Suppressor macrophage treated with lipopolysaccharide for 4 hours (primary cell): Measurements from ENCODE around the gene RGS9BP.
"Not testable (repeated sequence)": the region's sequence is repeated elsewhere in the genome, so short reads cannot be mapped to it uniquely, and the experiment has no call there.

Source experiments
- DNase-seq: peaks from one replicate; pipeline ENCODE4 v3.0.0-alpha.2; 2020

Gene RGS9BP

DNA sequence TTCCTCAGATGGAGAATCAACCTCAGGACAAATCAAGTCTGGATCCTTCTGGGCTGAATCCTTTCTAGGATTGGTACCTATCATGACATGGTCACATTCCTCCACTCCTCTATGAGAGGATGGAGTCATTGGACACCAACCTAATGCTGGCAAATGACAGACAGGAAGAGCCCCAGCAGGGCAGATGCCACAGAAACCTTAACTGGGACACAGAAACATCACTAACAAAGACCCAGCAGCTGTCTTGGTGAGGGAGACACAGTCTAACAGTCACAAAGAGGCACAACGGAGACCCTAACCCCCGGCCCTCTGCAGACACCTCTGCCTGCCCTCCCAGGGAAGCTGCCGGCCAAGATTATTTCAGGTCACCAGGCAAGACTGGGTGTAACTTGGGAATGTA, 2.8 kb upstream of the RGS9BP start:
- no peak for DNase-seq

DNA sequence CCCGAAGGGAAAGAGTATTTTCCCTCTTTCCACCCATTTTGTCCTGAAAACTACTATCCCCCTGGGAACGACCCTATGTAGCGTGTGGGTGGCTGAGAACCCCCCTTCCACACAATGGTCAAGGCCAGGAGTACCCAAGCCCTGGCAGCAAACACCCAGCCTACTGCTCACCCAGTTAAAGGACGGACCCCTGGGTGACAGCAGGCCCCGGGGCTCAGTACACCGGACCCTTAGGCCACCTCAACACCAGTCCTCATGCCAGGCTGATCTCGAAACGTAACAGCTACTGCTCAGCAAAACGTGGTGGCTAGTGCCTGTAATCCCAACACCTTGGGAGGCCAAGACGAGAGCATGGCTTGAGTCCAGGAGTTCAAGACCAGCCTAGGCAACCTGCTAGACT, 2.1 kb upstream of the RGS9BP start:
- no peak for DNase-seq

DNA sequence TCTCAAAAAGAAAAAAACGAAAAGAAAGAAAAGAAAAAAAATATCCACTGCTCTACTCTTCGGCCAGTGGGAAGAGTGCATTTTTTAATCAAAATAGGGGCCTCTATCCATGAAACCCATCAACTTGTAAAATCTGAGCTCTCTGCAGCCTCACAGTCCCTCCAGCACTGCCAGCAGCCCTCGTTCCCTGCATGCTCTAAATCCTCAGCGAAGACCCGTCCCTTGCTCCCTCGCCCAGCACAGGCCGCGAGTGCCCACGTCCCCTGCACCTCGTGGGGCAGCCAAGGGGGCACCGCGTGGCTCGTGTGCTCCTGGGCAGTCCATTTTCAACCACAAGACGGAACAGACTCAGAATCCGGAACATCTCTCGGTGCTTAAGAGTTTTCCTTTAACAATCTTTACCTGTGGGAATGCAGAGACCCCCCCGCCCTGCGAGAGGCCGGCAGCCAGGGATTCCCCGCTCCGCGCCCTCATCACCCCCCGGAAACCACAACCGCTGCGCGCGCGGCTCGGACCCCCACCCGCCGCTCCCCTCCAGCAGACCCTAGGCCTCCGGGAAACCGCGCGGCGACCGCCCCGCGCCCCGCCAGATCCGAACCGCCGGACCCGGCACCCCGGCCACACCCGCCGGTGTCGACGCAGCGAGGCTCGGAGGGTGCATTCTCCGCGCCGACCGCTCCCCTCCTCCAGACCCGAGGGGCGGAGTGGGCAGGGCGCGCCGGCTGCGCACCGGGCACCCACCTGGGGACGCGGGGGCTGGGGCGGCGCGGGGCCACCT, 1.3 kb upstream of the RGS9BP start:
- DNase-seq = peak; percentile 28

DNA sequence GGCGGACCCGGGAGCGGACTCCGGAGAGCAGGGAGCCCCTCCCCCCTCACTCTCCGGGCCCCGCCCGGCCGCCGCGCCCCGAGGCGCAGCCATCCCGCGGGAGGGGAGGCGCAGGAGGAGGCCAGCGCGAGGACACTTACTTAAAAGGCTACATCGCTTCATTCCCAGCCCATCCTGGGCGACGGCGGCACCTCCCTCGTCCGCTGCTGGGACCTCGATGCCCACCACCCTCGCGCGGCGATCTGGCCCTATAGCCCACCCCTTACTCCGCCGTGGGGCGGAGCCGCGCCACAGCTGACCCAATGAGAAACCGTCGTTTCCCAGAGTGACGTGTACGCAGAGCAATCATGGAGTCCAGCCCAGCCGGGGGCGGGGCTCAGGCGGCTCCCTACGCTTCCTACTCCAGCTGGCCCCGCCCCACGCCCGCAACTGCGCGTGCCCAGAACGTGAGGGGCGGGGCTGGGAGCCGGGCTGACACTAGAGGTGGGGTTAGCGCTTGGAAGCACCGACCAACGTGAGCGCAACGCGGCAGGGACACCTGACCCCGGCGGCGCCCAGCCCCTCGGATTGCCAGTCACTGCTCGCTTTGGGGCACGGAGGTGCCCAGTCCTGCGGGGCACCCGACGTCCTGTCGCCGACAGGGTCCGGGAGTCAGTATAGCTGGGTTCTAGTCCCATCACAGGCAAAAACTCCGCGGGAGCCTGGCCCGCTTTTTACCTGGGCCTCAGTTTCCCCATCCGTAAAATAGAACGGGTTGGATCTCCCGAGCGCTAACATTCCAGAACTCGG, 523 bp upstream of the RGS9BP start, which contains the start of gene ANKRD27:
Gene ANKRD27, minus strand, starts transcription at position 250 of the 789 bp plus-strand sequence. CDS start 16,165 bp downstream, outside the sequence.
- DNase-seq = peak; percentile 100

DNA sequence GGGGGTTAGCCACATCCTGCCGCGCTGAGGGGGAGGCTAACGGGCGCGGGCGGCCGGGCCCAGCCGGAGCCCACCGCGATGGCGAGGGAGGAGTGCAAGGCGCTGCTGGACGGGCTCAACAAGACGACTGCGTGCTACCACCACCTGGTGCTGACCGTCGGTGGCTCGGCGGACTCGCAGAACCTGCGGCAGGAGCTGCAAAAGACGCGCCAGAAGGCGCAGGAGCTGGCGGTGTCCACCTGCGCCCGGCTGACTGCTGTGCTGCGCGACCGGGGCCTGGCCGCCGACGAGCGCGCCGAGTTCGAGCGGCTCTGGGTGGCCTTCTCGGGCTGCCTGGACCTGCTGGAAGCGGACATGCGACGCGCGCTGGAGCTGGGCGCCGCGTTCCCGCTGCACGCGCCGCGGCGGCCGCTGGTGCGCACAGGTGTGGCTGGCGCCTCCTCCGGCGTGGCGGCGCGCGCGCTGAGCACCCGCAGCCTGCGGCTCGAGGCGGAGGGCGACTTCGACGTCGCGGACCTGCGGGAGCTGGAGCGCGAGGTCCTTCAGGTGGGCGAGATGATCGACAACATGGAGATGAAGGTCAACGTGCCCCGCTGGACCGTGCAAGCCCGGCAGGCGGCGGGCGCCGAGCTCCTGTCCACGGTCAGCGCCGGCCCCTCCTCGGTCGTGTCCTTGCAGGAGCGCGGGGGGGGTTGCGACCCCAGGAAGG, 692 bp downstream of the RGS9BP start:
- DNase-seq = no peak

- DNase-seq = no peak
Observed at GRCh38 chr19:32676895-32677359, 1.3 kb downstream of the RGS9BP start.

DNA sequence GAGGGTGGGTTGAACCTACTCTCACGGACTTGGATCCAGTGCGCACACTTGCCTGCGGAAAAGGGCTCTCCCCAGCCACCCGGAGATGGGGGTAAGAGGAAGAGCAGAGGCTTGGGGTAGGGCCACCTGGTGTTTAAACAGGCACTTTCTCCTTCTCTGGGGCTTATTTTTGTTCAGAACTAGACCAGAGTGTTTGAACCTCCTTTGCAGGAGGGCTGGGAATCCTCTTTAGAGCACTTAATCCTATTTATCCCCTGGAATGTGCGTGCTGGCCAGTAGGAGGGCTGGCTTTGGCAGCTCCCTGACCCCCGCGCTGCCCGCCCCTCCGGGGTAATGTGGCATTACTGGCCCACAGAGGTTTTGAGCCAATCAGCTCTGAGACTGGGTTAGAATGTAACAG, 2.0 kb downstream of the RGS9BP start:
- DNase-seq = no peak

DNA sequence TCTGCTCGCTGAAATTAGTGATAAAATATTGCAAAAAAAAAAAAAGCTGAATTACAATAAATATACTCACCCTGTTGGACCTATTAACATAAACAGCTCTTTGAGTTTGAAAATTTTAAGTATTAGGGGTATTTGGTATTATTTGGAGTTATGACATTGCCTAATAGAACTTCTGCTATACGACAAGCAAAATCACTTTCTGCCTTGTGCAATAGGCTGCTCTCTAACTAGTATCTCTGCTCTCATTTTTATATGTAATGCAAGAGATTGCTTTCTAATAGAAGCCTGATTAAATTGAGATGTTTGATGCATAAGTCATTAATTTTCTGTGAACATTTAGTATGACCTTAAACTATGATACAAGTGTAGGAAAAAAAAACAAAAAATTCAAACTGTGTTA, 5.3 kb downstream of the RGS9BP start:
- DNase-seq = peak; percentile 12

GRCh38 chr19:32682317-32682716, 6.7 kb downstream of the RGS9BP start:
- DNase-seq = no peak

GRCh38 chr19:32686847-32687475, 11.3 kb downstream of the RGS9BP start:
- no peak for DNase-seq

GRCh38 chr19:32687681-32688080, 12.0 kb downstream of the RGS9BP start:
- DNase-seq = no peak

GRCh38 chr19:32688311-32688710, 12.7 kb downstream of the RGS9BP start:
- peak; percentile 54 for DNase-seq

DNA sequence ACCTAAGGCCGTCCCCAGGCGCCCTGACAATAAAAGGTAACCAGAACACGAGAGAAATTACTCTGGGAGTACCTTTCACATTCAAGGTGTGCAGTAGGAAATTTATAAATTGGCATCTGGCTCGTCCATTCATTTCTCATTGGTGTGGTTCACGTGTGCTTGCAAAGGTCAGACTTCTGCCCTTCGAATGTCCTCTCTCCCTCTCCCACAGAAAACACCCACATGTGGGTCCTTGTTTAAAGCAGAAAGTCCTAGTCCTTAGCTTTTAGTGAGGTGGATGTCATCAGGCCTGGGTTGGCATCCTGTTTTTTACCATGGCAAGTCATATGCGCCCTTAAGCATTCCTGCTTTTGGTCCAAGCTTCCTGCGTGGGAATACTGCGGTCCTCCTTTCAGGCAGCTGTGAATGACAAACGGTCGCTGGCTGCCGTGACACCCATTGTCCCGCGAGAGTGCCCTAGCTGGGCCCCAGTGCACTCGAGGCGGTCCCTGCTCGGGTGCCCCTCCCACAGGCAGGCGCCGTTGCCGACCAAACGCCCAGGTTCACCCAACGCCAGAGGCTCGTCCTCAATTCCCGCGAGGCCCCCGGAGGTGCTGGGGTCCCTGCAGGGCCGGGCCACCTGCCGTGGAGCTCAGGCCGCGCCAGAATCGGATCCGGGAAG, 15.8 kb downstream of the RGS9BP start, which contains the start of gene NUDT19:
Gene NUDT19, plus strand, starts transcription at position 531 of the 661 bp plus-strand sequence. CDS start 140 bp downstream, outside the sequence.
- DNase-seq = peak; percentile 81

DNA sequence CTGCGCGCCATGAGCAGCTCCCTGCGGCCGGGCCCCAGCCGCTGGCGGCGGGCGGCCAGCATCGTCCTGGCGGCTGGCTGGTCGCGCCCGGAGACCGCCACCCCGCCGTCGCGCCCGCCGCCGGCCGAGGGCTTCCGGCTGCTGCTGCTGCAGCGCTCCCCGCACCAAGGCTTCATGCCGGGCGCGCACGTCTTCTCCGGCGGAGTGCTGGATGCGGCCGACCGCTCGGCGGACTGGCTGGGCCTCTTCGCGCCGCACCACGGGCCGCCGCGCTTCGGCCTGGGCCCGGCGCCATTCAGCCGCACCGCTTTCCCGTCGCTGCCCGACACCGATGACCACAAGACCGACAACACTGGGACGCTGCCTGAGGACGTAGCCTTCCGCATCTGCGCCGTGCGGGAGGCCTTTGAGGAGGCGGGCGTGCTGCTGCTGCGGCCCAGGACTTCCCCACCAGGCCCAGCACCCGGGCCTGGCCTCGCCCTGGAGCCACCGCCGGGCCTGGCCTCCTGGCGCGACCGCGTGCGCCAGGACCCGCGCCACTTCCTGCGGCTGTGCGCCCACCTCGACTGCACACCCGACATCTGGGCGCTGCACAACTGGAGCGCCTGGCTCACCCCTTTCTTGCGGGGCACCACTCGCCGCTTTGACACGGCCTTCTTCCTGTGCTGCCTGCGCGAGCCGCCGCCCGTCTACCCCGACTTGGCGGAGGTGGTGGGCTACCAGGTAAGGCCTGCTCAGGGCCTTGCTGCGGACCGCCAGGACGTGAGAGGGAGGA, 16.5 kb downstream of the RGS9BP start:
- peak; percentile 88 for DNase-seq

GRCh38 chr19:32692727-32693061, 17.0 kb downstream of the RGS9BP start:
- no peak for DNase-seq

DNA sequence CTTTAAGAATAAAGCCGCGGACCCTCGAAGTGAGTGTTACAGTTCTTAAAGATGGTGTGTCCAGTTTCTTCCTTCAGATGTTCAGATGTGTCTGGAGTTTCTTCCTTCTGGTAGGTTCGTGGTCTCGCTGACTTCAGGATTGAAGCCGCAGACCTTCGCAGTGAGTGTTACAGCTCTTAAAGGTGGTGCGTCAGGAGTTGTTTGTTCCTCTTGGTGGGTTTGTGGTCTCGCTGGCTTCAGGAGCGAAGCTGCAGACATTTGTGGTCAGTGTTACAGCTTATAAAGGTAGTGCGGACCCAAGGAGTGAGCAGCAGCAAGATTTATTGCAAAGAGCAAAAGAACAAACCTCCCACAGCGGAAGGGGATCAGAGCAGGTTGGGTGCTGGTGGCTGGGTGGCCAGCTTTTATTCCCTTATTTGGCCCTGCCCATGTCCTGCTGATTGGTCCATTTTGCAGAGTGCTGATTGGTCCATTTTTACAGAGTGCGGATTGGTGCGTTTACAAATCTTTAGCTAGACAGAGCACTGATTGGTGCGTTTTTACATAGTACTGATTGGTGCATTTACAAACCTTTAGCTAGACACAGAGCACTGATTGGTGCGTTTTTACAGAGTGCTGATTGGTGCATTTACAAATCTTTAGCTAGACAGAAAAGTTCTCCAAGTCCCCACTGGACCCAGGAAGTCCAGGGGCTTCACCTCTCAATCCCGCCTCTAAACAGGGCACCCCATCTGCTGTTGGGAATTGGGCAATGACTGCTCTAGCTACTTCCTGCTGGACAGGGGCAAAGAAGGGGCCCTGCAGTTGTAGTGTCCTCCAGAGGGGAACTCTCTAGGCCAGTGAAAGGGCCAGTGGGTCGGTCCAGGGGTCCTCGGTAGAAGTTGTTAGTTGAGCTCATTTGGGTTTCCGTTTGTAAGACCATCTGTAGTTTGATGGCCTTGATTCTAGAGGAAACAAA, 17.8 kb downstream of the RGS9BP start:
- DNase-seq = peak; percentile 30

- DNase-seq = not testable (repeated sequence)
Observed at GRCh38 chr19:32694316-32694715, 18.7 kb downstream of the RGS9BP start.

DNA sequence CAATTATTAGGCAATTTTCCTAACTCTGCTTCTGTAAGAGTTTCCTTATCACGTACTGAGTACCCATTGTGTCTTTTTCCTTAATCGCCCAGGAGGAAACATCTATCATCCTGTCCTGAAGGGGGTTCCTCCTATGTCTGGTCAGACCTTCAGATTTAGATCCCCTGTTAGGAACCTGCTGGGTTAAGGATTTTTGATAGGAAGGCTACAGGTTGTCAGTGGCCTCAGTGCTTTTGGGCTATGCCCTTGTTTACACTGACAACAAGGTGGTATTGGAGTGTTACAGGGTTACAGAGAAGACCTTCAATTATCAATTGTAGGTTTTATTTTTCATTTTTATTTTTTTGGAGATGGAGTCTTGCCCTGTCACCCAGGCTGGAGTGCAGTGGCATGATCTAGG, 19.2 kb downstream of the RGS9BP start:
- not testable (repeated sequence) for DNase-seq

DNA sequence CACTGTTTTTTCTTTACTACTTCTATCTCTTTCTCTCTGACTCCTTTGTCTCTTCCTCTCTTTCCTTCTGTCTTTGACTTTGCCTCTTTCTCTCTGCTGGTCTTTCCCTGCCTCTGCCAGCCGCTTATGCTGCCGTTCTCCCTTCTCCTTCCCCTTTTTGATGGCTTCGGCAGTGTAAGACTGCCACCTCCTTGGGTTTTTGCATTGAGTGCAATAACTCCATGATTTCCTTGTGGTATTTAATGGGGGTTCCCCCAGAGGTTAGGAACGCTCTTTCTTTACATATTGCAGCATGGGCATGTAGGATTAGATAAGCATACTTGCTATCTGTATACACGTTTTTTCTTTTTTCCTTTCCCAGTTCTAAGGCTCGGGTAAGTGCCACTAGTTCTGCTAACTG, 19.9 kb downstream of the RGS9BP start:
- DNase-seq = peak; percentile 79

- DNase-seq = peak; percentile 77
Observed at GRCh38 chr19:32696771-32697170, 21.1 kb downstream of the RGS9BP start.
